Hepatocyte (in vitro differentiated cells): ENCODE data around the gene NRL. TPM values are rescaled to one million over a fixed set of nuclear protein-coding genes. Genes with fewer than 3 reads are reported as not detected.

Source experiments
- DNase-seq: peaks from one replicate; pipeline ENCODE4 v3.0.0-alpha.2; 2016; ENCODE audit warnings: low spot score
- H2AFZ ChIP-seq: fragments of 200-600 bp; sonication (generic); 2 replicates; pipeline ENCODE4 v1.6.0; 2016; ENCODE audit warnings: antibody characterized with exemption, mild to moderate bottlenecking
- H3K27ac ChIP-seq: fragments of 200-600 bp; sonication (generic); 2 replicates; pipeline ENCODE4 v1.5.1; 2016; ENCODE audit warnings: mild to moderate bottlenecking
- H3K27me3 ChIP-seq: fragments of 200-600 bp; sonication (generic); 2 replicates; pipeline ENCODE4 v1.6.1; 2016
- H3K36me3 ChIP-seq: fragments of 200-600 bp; sonication (generic); replicated peaks from 2 replicates; pipeline ENCODE4 v1.5.1; 2016; ENCODE audit warnings: low read depth; ENCODE audit not compliant: insufficient read depth
- H3K4me1 ChIP-seq: fragments of 200-600 bp; sonication (generic); 2 replicates; pipeline ENCODE4 v1.5.1; 2016; ENCODE audit warnings: mild to moderate bottlenecking, moderate library complexity; ENCODE audit not compliant: insufficient read depth
- H3K4me2 ChIP-seq: fragments of 200-600 bp; sonication (generic); 2 replicates; pipeline ENCODE4 v1.6.0; 2016
- H3K4me3 ChIP-seq: fragments of 200-600 bp; sonication (generic); 2 replicates; pipeline ENCODE4 v1.5.1; 2016; ENCODE audit warnings: mild to moderate bottlenecking
- H3K79me2 ChIP-seq: fragments of 200-600 bp; sonication (generic); 2 replicates; pipeline ENCODE4 v1.6.0; 2017; ENCODE audit warnings: mild to moderate bottlenecking
- H3K9me2 ChIP-seq: fragments of 200-600 bp; sonication (generic); replicated peaks from 2 replicates; pipeline ENCODE4 v1.6.0; 2017; ENCODE audit warnings: mild to moderate bottlenecking; ENCODE audit not compliant: insufficient read depth
- H3K9me3 ChIP-seq: fragments of 200-600 bp; sonication (generic); 2 replicates; pipeline ENCODE4 v1.5.1; 2016; ENCODE audit warnings: low read depth, mild to moderate bottlenecking
- H4K20me1 ChIP-seq: fragments of 200-600 bp; sonication (generic); 2 replicates; pipeline ENCODE4 v1.6.0; 2016; ENCODE audit warnings: mild to moderate bottlenecking; ENCODE audit not compliant: insufficient read depth, poor library complexity, severe bottlenecking
- CTCF ChIP-seq: fragments of 200-600 bp; sonication (generic); IDR thresholded peaks from 2 replicates; pipeline ENCODE4 v1.5.1; 2016; ENCODE audit warnings: antibody characterized with exemption, mild to moderate bottlenecking; ENCODE audit not compliant: poor library complexity
- EZH2 ChIP-seq: fragments of 200-600 bp; sonication (generic); IDR thresholded peaks from 2 replicates; pipeline ENCODE4 v1.6.1; 2016; ENCODE audit warnings: antibody characterized with exemption, mild to moderate bottlenecking, borderline replicate concordance
- EZH2phosphoT487 ChIP-seq: fragments of 200-600 bp; sonication (generic); IDR thresholded peaks from one replicate; pipeline ENCODE4 v1.6.1; 2018; ENCODE audit warnings: antibody characterized with exemption, mild to moderate bottlenecking, low read depth, moderate library complexity; ENCODE audit not compliant: unreplicated experiment, severe bottlenecking
- WGBS: methylation state at CpG from one replicate; pipeline ENCODE4 v1.1.6; 2016; ENCODE audit warnings: low lambda C conversion rate; ENCODE audit errors: missing lambda C conversion rate; 5-methylcytosine and 5-hydroxymethylcytosine counted together
- polyA plus RNA-seq: library from polyadenylated mRNA; unstranded; fragments of >200 nt; fragmentation: Nextera tagmentation; extraction: Ambion mirVana; gene quantifications from 2 replicates; pipeline ENCODE4 v1.2.1, GENCODE V29; 2016
- total RNA-seq: library from RNA; depleted of rRNA; stranded (reverse); fragments of >200 nt; gene quantifications from 2 replicates; pipeline ENCODE4 v1.2.3, GENCODE V29; 2014

Gene NRL
- total and polyA plus RNA-seq, 2 experiments from 2014 or later, result 1.2 to 2.4 TPM

- H3K36me3 ChIP-seq, result no peaks in the 10 kb centered on the region
- no peaks in the 10 kb centered on the region for H4K20me1 ChIP-seq
- 94% methylated on average over 6 of the region's 6 CpGs for WGBS
- no peak overlapping the region for H3K4me3 ChIP-seq
- no peak for TF ChIP-seq CTCF
- TF ChIP-seq EZH2, result no peak
- no peak for TF ChIP-seq EZH2phosphoT487
- no peak overlapping the region for H3K4me2 ChIP-seq
- H3K9me3 ChIP-seq, result no peaks in the 10 kb centered on the region
- peaks cover 9% of the 10 kb centered on the region for H3K4me1 ChIP-seq
- no peaks in the 10 kb centered on the region for H3K27me3 ChIP-seq
- peaks cover 17% of the 10 kb centered on the region for H3K79me2 ChIP-seq
- no peak for DNase-seq
- no peaks in the 10 kb centered on the region for H3K9me2 ChIP-seq
- H2AFZ ChIP-seq, result no peak overlapping the region
- no peak overlapping the region for H3K27ac ChIP-seq
Measured at GRCh38 chr14:24117179-24117578, 2.4 kb upstream of the NRL start.

DNA sequence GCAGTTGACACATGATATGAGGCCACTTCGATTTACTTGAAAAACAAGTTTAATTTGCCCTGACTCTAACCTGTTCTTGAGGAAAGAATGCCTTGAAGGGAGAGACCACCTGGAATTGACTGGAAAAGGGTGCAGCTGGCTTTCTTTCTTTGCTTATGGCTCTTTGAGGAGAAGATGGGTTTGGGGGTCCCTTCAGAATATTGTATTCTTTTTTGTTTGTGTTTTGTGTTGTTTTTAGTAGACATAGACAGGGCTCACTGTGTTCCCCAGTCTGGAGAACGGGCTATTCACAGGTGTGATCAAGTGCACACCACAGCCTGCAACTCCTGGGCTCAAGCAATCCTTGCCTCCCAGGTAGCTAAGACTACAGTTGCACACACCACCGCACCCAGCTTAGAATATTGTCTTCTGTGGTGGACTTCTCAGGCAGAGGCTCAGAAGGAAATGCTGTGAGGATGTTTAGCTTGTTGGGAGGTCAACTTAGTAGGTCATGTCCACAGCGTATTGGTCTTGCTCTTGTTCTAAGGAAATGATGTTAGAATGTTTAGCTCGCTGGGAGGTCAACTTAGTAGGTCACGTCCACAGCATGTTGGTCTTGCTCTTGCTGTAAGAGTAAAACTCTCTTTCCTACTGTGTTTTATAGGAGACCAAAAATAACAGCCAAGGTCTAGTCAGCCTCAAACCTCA is 1.5 kb upstream of the NRL start:
- Histone ChIP-seq H3K9me2 (no peaks in the 10 kb centered on the region), H3K27ac (no peak overlapping the region), H3K4me1 (peaks cover 9% of the 10 kb centered on the region), H3K4me2 (peak overlapping the region; percentile 79), H2AFZ (no peak overlapping the region), H3K9me3 (no peaks in the 10 kb centered on the region), H3K27me3 (no peaks in the 10 kb centered on the region), H3K36me3 (no peaks in the 10 kb centered on the region), H4K20me1 (no peaks in the 10 kb centered on the region), H3K4me3 (peak overlapping the region; percentile 7), H3K79me2 (peaks cover 17% of the 10 kb centered on the region)
- no peak for DNase-seq
- TF ChIP-seq EZH2, result no peak
- TF ChIP-seq CTCF, result no peak
- no peak for TF ChIP-seq EZH2phosphoT487
- WGBS, result 92% methylated on average over 6 of the region's 6 CpGs

DNA sequence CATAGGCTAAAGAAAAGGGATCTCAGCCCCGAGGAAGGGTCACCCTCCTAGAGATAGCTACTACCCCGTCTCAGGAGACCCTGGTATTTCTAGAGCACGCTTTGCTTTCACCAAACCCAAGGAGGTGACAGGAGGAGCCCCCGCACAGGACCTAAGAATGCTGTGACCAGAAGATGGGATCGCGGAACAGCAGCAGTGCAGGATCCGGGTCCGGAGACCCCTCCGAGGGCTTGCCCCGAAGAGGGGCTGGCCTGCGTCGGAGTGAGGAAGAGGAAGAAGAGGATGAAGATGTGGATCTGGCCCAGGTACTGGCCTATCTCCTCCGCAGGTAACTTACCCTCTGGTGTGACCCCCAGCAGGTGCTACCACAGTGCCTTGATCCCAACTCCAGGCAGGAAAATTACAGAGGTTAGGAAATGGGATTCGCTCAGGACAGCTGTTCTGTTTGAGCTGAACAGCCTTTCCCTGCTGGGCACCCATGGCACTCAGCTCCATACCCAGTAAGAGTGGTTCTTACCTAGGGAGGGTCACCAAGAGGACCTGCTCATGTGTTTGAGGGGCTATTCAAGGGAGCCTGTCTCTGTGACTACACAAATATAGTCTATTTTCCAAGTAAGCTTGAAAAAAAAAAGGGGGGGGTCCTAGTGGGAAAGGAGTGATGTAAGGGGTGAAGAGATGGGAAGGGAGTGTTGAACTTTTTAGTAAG is 826 bp upstream of the NRL start:
- Histone ChIP-seq H3K9me2 (no peaks in the 10 kb centered on the region), H3K79me2 (peaks cover 17% of the 10 kb centered on the region), H3K9me3 (no peaks in the 10 kb centered on the region), H3K4me3 (peak overlapping the region; percentile 7), H3K4me1 (peaks cover 9% of the 10 kb centered on the region), H3K27ac (peak overlapping the region; percentile 65), H4K20me1 (no peaks in the 10 kb centered on the region), H3K36me3 (no peaks in the 10 kb centered on the region), H3K4me2 (peak overlapping the region; percentile 79), H3K27me3 (no peaks in the 10 kb centered on the region), H2AFZ (peak overlapping the region; percentile 7)
- TF ChIP-seq EZH2, result no peak
- no peak for TF ChIP-seq CTCF
- no peak for TF ChIP-seq EZH2phosphoT487
- WGBS, result 4% methylated on average over 14 of the region's 14 CpGs
- DNase-seq, result no peak
